ENCODE data around the gene FBXW7.

Gene FBXW7

GRCh38 chr4:152424977-152425376, 110.9 kb downstream of the FBXW7 start:
- peak; percentile 87 to 90 for DNase-seq

- DNase-seq, result peak; percentile 52 to 55
Observed at GRCh38 chr4:152424396-152424795, 111.5 kb downstream of the FBXW7 start.

- no peak for DNase-seq
Observed at GRCh38 chr4:152422817-152423320, 113.0 kb downstream of the FBXW7 start.

DNA sequence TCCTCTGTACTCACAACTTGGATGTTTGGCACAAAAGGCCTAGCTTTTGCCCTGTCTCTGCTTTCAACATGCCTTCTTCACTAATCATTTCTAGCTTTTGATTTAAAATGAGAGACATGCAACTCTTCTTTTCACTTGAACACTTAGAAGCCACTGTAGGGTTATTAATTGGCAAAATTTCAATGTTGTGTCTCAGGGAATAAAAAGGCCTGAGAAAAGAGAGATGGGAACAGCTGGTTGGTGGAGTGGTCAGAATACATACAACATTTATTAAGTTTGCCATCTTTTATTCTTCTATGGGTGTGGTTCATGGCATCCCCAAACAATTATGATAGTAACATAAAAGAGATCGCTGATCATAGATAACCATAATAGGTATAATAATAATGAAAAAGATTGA, 114.3 kb downstream of the FBXW7 start:
- no peak for DNase-seq

- no peak for DNase-seq
Observed at GRCh38 chr4:152419809-152420208, 116.1 kb downstream of the FBXW7 start.

DNA sequence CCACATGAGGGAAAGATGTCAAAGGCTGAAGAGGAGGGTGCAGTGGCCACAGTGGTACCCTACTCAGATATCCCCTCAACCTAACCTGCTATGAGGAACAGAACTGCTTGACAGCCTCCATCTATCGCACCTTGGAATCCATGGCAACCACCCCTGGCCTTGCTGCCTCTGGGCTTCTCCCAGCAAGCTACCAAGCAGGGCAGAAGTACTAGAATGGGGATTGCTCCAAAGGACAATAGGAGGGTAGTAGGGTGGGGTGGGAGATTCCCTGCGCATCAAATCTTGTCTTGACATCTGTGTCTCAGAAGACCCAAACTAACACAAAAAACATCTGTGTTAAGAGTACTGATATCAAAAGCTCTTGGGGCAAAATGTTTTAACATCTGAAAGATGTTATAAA, 118.2 kb downstream of the FBXW7 start:
- no peak for DNase-seq

DNA sequence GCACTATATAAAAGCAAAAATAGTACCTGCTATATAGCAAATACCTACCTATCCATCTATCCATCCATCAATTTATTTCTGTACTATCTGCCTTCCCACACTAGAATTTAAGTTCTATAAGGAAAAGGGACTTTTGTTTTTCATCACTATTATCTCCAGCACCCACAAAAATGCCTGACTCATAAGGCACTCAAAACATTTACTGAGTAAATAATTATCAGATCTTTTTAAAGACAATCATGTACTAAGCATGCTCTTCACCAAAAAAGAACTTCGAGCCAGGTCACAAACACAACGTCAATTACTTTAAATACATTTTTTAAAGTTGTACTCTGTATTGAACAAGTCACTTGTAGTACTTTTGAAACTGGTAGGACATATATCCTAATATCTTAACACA, 119.9 kb downstream of the FBXW7 start:
- no peak for DNase-seq

DNA sequence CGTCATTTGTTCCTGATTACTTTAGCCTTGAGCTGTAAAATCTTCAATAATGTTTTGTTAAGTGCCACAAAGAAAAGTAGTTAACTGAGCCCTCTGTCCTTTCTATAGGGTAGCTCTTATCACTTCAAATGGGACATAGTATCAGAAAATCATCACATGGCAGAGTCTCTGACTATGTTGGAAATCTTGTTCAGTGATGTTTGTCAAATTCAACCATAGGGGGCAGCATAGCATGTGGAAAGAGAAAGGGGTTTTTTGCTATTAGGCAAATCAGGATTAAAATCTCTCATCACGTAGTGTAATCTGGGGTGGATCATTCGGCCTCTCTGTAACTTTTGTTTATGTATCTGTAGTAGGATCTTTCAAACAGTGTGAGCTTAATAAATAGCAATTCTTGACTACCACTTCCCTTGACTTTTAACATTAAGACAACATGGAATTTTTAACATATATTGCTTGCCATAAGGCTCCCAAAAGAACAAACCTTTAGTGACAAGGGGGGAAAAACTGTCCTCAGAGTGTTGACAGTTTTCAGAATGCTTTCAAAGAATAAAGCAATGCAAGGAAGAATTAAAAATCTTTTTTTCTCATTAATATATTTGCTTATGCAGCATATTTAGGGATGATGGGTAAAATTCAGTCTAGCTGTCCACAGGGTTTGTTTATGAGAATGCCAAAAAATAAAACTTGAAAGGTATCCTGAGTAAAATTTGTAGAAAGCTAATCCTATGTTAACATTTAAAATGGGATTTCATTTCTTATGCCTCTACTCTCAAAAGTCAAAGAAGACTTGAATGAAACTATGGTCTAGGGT, 127.2 kb downstream of the FBXW7 start:
- DNase-seq, result peak; percentile 42 to 52

- no peak for DNase-seq
Observed at GRCh38 chr4:152401424-152401823, 134.5 kb downstream of the FBXW7 start.

- peak; percentile 34 to 68 for DNase-seq
Observed at GRCh38 chr4:152399246-152399645, 136.6 kb downstream of the FBXW7 start.

- DNase-seq, result no peak
Observed at GRCh38 chr4:152398060-152398459, 137.8 kb downstream of the FBXW7 start.

DNA sequence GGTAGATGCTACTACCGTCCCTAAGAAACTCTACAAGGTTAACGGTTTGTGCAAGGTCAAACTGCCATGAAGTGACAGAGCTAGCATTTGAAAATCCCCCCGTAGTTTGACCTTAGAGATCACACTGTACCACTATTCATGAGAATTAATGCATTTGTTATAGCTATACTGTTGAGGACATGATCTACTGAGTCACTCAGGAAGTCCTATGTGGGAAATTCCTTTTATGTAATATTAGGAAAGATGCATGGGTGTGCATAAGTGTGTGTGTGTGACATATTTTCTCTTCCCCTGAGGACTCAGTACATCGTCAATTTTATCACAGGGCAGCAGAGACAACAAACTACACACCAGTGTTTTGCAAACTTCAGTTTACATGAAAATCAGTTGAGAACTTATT, 141.1 kb downstream of the FBXW7 start:
- DNase-seq, result peak; percentile 29 to 47

DNA sequence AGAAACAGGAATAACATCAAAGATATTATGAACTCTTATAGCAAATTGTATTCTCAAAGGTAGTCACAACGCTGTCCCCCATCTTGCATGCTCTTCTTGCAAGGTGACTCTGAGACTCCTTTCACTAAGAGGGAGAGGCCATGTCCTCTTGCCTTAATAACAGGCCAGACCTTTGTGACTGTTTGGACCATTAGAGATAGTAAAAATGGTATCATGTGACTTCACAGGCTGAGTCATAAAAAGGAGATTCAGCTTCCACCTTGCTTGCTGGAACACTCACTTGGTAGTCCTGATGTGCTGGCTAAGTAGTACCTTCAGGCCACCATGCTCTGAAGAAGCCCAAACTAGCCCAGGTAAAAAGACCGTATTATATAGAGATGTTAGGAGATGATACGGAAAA, 143.8 kb downstream of the FBXW7 start:
- no peak for DNase-seq

DNA sequence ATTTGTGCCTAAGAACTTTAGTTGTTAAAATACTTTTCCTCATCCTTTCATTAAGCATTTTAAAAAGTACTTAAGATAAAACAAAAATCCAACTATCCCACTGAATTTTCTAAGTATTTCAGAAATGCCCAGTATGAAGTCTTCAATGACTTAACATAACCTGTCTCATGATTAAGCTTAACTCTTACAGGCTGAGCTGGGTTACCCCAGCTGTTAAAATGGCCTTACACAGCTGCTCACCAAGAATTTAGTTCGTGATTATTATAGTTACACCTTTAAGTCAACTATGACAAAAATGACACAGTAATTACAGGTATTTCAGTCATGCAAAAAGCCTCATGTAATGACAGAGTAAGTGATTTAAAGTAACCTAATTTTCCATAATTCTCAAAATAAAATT, 145.7 kb downstream of the FBXW7 start:
- DNase-seq, result no peak

DNA sequence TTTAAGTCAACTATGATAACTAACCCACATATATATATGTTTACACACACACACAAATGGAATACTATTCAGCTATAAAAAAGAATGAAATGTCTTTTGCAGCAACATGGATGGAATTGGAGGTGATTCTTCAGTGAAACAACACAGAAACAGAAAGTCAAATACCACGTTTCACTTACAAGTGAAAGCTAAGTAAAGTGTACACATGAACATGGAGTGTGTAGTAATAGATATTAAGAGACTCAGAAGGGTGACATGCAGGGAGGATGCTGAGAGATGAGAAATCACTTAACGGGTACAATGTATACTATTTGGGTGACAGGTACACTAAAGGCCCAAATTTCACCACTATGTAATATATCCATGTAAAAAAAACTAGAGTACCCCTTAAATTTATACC, 146.5 kb downstream of the FBXW7 start:
- no peak for DNase-seq

DNA sequence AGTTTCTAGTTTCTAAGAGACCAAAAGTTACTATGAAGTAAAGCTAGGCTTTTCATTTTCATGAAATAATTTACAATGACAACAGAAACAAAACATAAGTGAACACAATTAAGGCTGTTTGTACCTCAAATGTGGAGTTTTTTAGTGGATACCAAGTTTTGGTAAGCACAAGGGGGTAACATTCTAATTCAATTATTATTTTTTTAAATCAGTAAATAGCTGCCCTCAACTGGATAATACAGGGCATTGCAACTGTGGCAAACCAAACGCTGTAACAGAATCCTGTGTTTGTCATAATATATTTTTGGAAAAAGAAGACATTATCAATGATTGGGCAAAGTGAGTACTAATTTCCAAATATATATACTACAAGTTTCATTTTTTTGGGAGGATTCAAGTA, 150.3 kb downstream of the FBXW7 start:
- no peak for DNase-seq

- DNase-seq, result no peak
Observed at GRCh38 chr4:152382057-152382785, 153.7 kb downstream of the FBXW7 start.

DNA sequence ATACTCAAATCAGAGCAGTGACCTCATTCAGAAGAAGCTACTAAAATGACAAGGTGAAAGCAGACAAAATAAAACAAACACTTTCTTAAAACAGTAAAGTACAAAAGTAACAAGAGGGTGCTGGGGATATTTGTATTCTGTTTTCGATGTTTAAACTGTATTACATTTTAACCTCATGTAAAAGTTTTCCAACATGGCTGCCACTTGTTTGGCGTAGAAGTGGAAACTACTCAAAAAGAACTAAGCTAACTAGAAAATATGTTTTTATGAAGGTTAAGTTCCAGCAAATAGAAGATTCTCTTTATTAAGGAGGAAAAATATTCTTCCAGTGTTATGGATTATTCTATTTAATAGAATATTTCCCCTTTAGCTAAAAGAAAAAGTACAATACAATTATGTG, 155.0 kb downstream of the FBXW7 start:
- no peak for DNase-seq

GRCh38 chr4:152380185-152380584, 155.7 kb downstream of the FBXW7 start:
- no peak for DNase-seq

GRCh38 chr4:152374606-152375285, 161.1 kb downstream of the FBXW7 start:
- DNase-seq, result no peak

DNA sequence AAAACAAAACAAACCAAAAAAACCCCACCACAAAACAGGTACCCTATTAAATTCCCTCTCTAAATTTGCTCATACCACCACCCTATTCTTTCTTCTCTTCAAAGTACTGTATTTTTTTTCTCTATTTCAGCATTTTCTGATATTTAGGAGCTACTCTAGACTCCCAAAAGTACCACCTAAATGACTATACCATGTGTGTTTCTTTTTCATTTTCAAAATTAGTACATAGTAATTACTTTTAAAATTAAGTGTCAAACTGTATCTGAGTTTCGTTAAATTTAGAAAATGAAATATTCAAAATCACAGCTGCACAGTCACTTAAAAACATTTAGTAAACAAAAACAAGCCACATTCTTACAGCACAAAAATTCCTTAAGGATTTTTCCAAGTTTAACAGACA, 161.7 kb downstream of the FBXW7 start:
- DNase-seq, result no peak

GRCh38 chr4:152372444-152372843, 163.4 kb downstream of the FBXW7 start:
- DNase-seq, result no peak

DNA sequence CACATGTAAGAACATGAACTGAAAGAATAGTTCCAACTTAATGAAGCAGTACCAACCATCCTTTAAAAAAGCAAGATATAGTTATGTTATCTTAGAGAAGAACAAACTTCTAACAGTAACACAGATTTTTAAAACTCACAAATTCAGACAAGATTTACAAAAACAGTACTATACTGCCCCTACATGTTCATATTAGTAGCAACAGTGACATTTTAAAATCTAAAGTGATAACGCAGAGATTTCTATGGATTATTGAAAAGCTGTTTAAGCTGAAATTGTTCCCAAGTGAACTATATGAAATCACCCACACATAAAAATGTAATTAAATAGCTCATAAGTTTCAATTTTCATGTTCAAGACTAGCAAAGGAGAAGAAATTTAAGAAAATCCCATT, 166.0 kb downstream of the FBXW7 start:
- no peak for DNase-seq
